H1 (cell line): ENCODE data around the gene ANKRD61. TPM values are rescaled to one million over a fixed set of nuclear protein-coding genes. Genes with fewer than 3 reads are reported as not detected.

Source experiments
- CTCF ChIA-PET: fragments of 300-600 bp; sonication (Branson Sonifier 250); formaldehyde crosslinking; loops from one replicate; lab custom pipeline; 2021; ENCODE audit not compliant: partially characterized antibody; lab: Charles Lee
- POLR2A ChIA-PET: fragments of 300-600 bp; sonication (Branson Sonifier 250); formaldehyde crosslinking; loops from one replicate; lab custom pipeline; 2021; ENCODE audit warnings: inconsistent platforms; ENCODE audit not compliant: partially characterized antibody; lab: Charles Lee
- DNase-seq, 2 experiments: peaks; one replicate each; pipeline versions ENCODE4 v3.0.0 to v3.0.0-alpha.2; 2010 to 2022; ENCODE audit warnings: low spot score in 2 of 2, low read depth in 1 of 2, mixed read lengths in 1 of 2
- FAIRE-seq: peaks from 2 replicates; lab custom pipeline; 2011; peaks lifted over from hg19 to GRCh38; lab: Jason Lieb, UNC
- H2AFZ ChIP-seq: 2 replicates; pipeline ENCODE4 v1.8.1; 2012; ENCODE audit warnings: low read length, inconsistent platforms
- H2AK5ac ChIP-seq: 2 replicates; pipeline ENCODE4 v1.6.1; 2013; ENCODE audit warnings: low read depth, low read length
- H2BK120ac ChIP-seq: replicated peaks from 2 replicates; pipeline ENCODE3; 2013; ENCODE audit warnings: low read depth, low read length, inconsistent platforms
- H2BK12ac ChIP-seq: 2 replicates; pipeline ENCODE4 v1.6.1; 2013; ENCODE audit warnings: low read depth, low read length
- H2BK15ac ChIP-seq: 2 replicates; pipeline ENCODE4 v1.6.1; 2013; ENCODE audit warnings: low read length
- H2BK20ac ChIP-seq: 2 replicates; pipeline ENCODE4 v1.6.1; 2013; ENCODE audit warnings: low read length
- H2BK5ac ChIP-seq: 2 replicates; pipeline ENCODE4 v1.6.1; 2013; ENCODE audit warnings: low read depth, low read length
- H3K14ac ChIP-seq: 2 replicates; pipeline ENCODE4 v1.6.1; 2013; ENCODE audit warnings: inconsistent platforms; ENCODE audit not compliant: insufficient read length
- H3K18ac ChIP-seq: 2 replicates; pipeline ENCODE4 v1.6.1; 2013; ENCODE audit warnings: low read length; ENCODE audit errors: extremely low read depth
- H3K23ac ChIP-seq: 2 replicates; pipeline ENCODE4 v1.6.1; 2013; ENCODE audit warnings: inconsistent platforms; ENCODE audit not compliant: insufficient read length
- H3K23me2 ChIP-seq: 2 replicates; pipeline ENCODE4 v1.6.1; 2013; ENCODE audit warnings: low read depth, low read length
- H3K27ac ChIP-seq: 2 replicates; pipeline ENCODE4 v1.6.1; 2011; ENCODE audit warnings: low read depth, low read length, inconsistent platforms
- H3K27me3 ChIP-seq, 4 experiments: replicated peaks in 1 of 4; 1 replicate in 1 of 4; 2 replicates in 3 of 4; pipeline versions ENCODE4 v1.6.1 to v1.8.1; 2011 to 2013; ENCODE audit warnings: low read length in 3 of 4, mild to moderate bottlenecking in 3 of 4, inconsistent platforms in 2 of 4, mixed read lengths in 2 of 4, moderate library complexity in 1 of 4; ENCODE audit not compliant: control insufficient read depth in 3 of 4, insufficient read depth in 3 of 4; ENCODE audit errors: extremely low read depth in 1 of 4
- H3K36me3 ChIP-seq, 4 experiments: 2 replicates each; pipeline versions ENCODE4 v1.6.1 to v1.8.1; 2011 to 2013; ENCODE audit warnings: mild to moderate bottlenecking in 4 of 4, low read length in 3 of 4, moderate library complexity in 2 of 4, control low read depth in 1 of 4, inconsistent platforms in 1 of 4; ENCODE audit not compliant: insufficient read depth in 4 of 4, control insufficient read depth in 2 of 4
- H3K4ac ChIP-seq: replicated peaks from 2 replicates; pipeline ENCODE3; 2013; ENCODE audit warnings: low read length, low read depth, mixed read lengths, inconsistent platforms; ENCODE audit not compliant: insufficient read length
- H3K4me1 ChIP-seq, 4 experiments: replicated peaks in 1 of 4; 1 replicate in 1 of 4; 2 replicates in 3 of 4; pipeline versions ENCODE4 v1.6.1 to v1.8.1; 2011 to 2013; ENCODE audit warnings: low read length in 3 of 4, inconsistent platforms in 2 of 4, mixed read lengths in 1 of 4; ENCODE audit not compliant: insufficient read depth in 4 of 4, control insufficient read depth in 3 of 4
- H3K4me2 ChIP-seq, 2 experiments: 2 replicates each; pipeline versions ENCODE4 v1.6.1 to v1.8.1; 2011 to 2013; ENCODE audit warnings: low read depth in 2 of 2, low read length in 2 of 2, control low read depth in 1 of 2, inconsistent platforms in 1 of 2, mild to moderate bottlenecking in 1 of 2; ENCODE audit not compliant: insufficient read depth in 1 of 2
- H3K4me3 ChIP-seq, 4 experiments: fragments of 200-600, 300-600 bp in 1 of 4; sonication (generic), shearing (Covaris generic), sonication (Bioruptor Twin) in 1 of 4; 2 replicates each; pipeline versions ENCODE4 v1.5.1 to v1.8.1; 2011 to 2016; ENCODE audit warnings: low read length in 4 of 4, low read depth in 3 of 4, control low read depth in 2 of 4, inconsistent platforms in 2 of 4, mild to moderate bottlenecking in 2 of 4, mixed read lengths in 1 of 4, moderate library complexity in 1 of 4; ENCODE audit not compliant: insufficient read depth in 2 of 4; ENCODE audit errors: extremely low read depth in 1 of 4
- H3K56ac ChIP-seq: replicated peaks from 2 replicates; pipeline ENCODE3; 2013; ENCODE audit warnings: low read depth, mild to moderate bottlenecking, mixed read lengths, low read length, inconsistent platforms; ENCODE audit not compliant: insufficient read length
- H3K79me1 ChIP-seq: 2 replicates; pipeline ENCODE4 v1.6.1; 2013; ENCODE audit warnings: low read depth, low read length, control low read depth
- H3K79me2 ChIP-seq, 2 experiments: 2 replicates each; pipeline versions ENCODE4 v1.6.1 to v1.8.1; 2012 to 2013; ENCODE audit warnings: low read length in 2 of 2, mild to moderate bottlenecking in 2 of 2, inconsistent platforms in 1 of 2; ENCODE audit not compliant: insufficient read depth in 2 of 2, control insufficient read depth in 1 of 2
- H3K9ac ChIP-seq, 4 experiments: replicated peaks in 1 of 4; 1 replicate in 1 of 4; 2 replicates in 3 of 4; pipeline versions ENCODE4 v1.6.1 to v1.8.1; 2011 to 2013; ENCODE audit warnings: low read depth in 3 of 4, low read length in 3 of 4, control low read depth in 2 of 4, mild to moderate bottlenecking in 2 of 4, moderate library complexity in 2 of 4, inconsistent platforms in 1 of 4; ENCODE audit errors: extremely low read depth in 1 of 4
- H3K9me3 ChIP-seq, 2 experiments: 2 replicates each; pipeline versions ENCODE4 v1.6.1 to v1.8.1; 2012 to 2013; ENCODE audit warnings: mild to moderate bottlenecking in 2 of 2, moderate library complexity in 2 of 2, control low read depth in 1 of 2, inconsistent platforms in 1 of 2, low read depth in 1 of 2, low read length in 1 of 2, mixed read lengths in 1 of 2; ENCODE audit not compliant: insufficient read depth in 2 of 2
- H4K20me1 ChIP-seq, 2 experiments: replicated peaks in 1 of 2; 2 replicates each; pipeline versions ENCODE3 to v1.8.1; 2011 to 2013; ENCODE audit warnings: inconsistent platforms in 2 of 2, low read length in 2 of 2, mild to moderate bottlenecking in 1 of 2; ENCODE audit not compliant: insufficient read depth in 2 of 2, control insufficient read depth in 1 of 2
- H4K5ac ChIP-seq: 2 replicates; pipeline ENCODE4 v1.6.1; 2013; ENCODE audit warnings: low read length, low read depth, mixed read lengths, inconsistent platforms; ENCODE audit not compliant: insufficient read length
- H4K8ac ChIP-seq: 2 replicates; pipeline ENCODE4 v1.8.0; 2013; ENCODE audit warnings: mild to moderate bottlenecking, moderate library complexity, low read length, inconsistent platforms; ENCODE audit not compliant: insufficient read depth; ENCODE audit errors: extremely low read depth
- H4K91ac ChIP-seq: replicated peaks from 2 replicates; pipeline ENCODE3; 2013; ENCODE audit warnings: low read length, mixed read lengths, inconsistent platforms; ENCODE audit not compliant: insufficient read length
- CHD1 ChIP-seq: IDR thresholded peaks from 2 replicates; pipeline ENCODE4 v1.6.1; 2012; ENCODE audit warnings: low read depth, low read length, improper control_type of control experiment
- CHD2 ChIP-seq: IDR thresholded peaks from 2 replicates; pipeline ENCODE4 v1.6.1; 2012; ENCODE audit warnings: low read length, improper control_type of control experiment
- EP300 ChIP-seq, 2 experiments: IDR thresholded peaks; 1 replicate in 1 of 2; 2 replicates in 1 of 2; pipeline ENCODE4 v1.6.1; 2011 to 2012; ENCODE audit warnings: low read depth in 2 of 2, low read length in 2 of 2, mild to moderate bottlenecking in 2 of 2, borderline replicate concordance in 1 of 2, inconsistent platforms in 1 of 2, moderate library complexity in 1 of 2
- SUZ12 ChIP-seq: fragments of 200-600 bp; sonication (generic); IDR thresholded peaks from 2 replicates; pipeline ENCODE4 v1.6.1; 2012; ENCODE audit warnings: mild to moderate bottlenecking, inconsistent platforms, low read length, moderate library complexity, mixed read lengths
- WGBS, 2 experiments: shearing (Covaris generic) in 1 of 2; methylation state at CpG; one replicate each; pipeline versions ENCODE4 v1.1.6 to v1.1.7; 2013 to 2015; ENCODE audit warnings: low lambda C conversion rate in 2 of 2, mixed read lengths in 2 of 2, inconsistent platforms in 1 of 2, low coverage in 1 of 2, missing lambda C conversion rate in 1 of 2; ENCODE audit not compliant: insufficient replicate concordance in 2 of 2, insufficient coverage in 1 of 2, insufficient read length in 1 of 2; ENCODE audit errors: extremely low coverage in 1 of 2, missing lambda C conversion rate in 1 of 2; 5-methylcytosine and 5-hydroxymethylcytosine counted together
- polyA plus RNA-seq, 7 experiments: library from polyadenylated mRNA; depleted of rRNA in 3 of 7; stranded (reverse) in 5 of 7; unstranded in 2 of 7; fragments of >200 nt in 5 of 7; fragments of 200-250 nt in 2 of 7; gene quantifications; 1 replicate in 5 of 7; 2 replicates in 1 of 7; 4 replicates in 1 of 7; pipeline versions ENCODE4 v1.2.1 to v1.2.3, GENCODE V29; 2011 to 2013; ENCODE audit warnings: missing spikeins in 2 of 7, mixed read lengths in 2 of 7
- total RNA-seq: library from RNA; stranded (reverse); fragmentation: NEBNext Ultra II Directional; extraction: Animal tissue kit (Norgen Biotek cat#: 25700); gene quantifications from 2 replicates; pipeline ENCODE4 v1.2.1, GENCODE V29; 2021

Gene ANKRD61
- total and polyA plus RNA-seq, 2 of the 8 experiments (the other 6 are each of a cell fraction or from before 2014, with no cell fraction given) = 0.23 to 0.32 TPM

DNA sequence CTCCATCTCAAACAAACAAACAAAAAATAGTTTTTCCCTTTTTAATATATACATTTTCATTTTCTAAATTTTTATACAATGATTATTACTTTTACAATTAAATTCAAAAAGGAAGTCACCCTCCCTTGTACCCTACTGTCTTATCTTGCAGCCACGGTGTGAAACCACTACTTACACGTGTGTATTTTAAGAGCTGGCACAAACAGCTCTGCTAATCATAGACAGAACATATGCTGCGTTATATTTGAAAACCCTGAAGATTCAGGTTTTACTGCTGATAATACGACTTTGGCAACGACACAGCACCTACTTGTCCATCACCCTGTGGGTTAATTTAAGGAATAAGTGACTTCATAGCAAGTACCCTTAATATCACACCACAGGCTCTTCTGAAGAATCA lies 991 bp downstream of the ANKRD61 start:
- H3K4me3 ChIP-seq = no peak overlapping the region
- no peak overlapping the region for H2BK120ac ChIP-seq
- no peak overlapping the region for H2BK15ac ChIP-seq
- H3K9me3 ChIP-seq = no peaks in the 10 kb centered on the region
- no peak overlapping the region for H4K8ac ChIP-seq
- no peaks in the 10 kb centered on the region for H3K27me3 ChIP-seq
- CTCF ChIA-PET = interaction anchor here (0.6 kb wide), 1 partner anchor 66 kb away, joined by 3 read pairs; no protein-coding TSS in a partner anchor
- no peak overlapping the region for H2BK20ac ChIP-seq
- H3K4me2 ChIP-seq = no peak overlapping the region
- H3K9ac ChIP-seq = no peak overlapping the region
- no peak for FAIRE-seq
- peaks cover 16 to 73% (median 37%) of the 10 kb centered on the region in 4 experiments for H3K36me3 ChIP-seq
- H4K5ac ChIP-seq = no peak overlapping the region
- no peak overlapping the region for H3K27ac ChIP-seq
- H3K4ac ChIP-seq = no peak overlapping the region
- no peak overlapping the region for H3K18ac ChIP-seq
- H3K14ac ChIP-seq = no peak overlapping the region
- POLR2A ChIA-PET = interaction anchor here (1.0 to 1.5 kb wide), 5 partner anchors 9 to 23 kb away, joined by 3 to 6 read pairs (median 3); partner anchors contain the start of genes AIMP2 and PMS2
- H2BK5ac ChIP-seq = no peak overlapping the region
- H3K79me2 ChIP-seq = peaks cover 0 to 3% of the 10 kb centered on the region in 2 experiments; a peak in 2 of 4 replicates
- 96% methylated on average over 5 of the region's 5 CpGs; no CpG with 5 or more reads in 1 of the 2 experiments for WGBS, 2 experiments
- H3K23ac ChIP-seq = no peak overlapping the region
- no peaks in the 10 kb centered on the region for H3K4me1 ChIP-seq
- H2AFZ ChIP-seq = no peak overlapping the region
- peaks cover 2 to 8% of the 10 kb centered on the region in 2 experiments for H4K20me1 ChIP-seq
- H3K23me2 ChIP-seq = no peaks in the 10 kb centered on the region
- H3K56ac ChIP-seq = no peak overlapping the region
- H4K91ac ChIP-seq = no peak overlapping the region
- DNase-seq = no peak
- H3K79me1 ChIP-seq = peaks cover 7% of the 10 kb centered on the region; the same call in 1 of the 2 replicates
- H2AK5ac ChIP-seq = no peak overlapping the region
- H2BK12ac ChIP-seq = no peak overlapping the region
- TF ChIP-seq CHD1 (no peak), EP300 (IDR thresholded peaks at IDR 0.05; ENCODE audit: borderline replicate concordance in 1 of 2, low read depth in 2 of 2, low read length in 2 of 2) (no peak), CHD2 (no peak), SUZ12 (no peak)
